DND-41 (cell line): Measurements from ENCODE around the gene CCDC174.

Source experiments
- EZH2 ChIP-seq: IDR thresholded peaks from 3 replicates; pipeline ENCODE4 v1.6.1; 2012; ENCODE audit warnings: borderline replicate concordance, low read depth, mild to moderate bottlenecking, moderate library complexity, low read length, inconsistent platforms; ENCODE audit not compliant: severe bottlenecking
- TF ChIP-seq, protein P1 (sequence below): IDR thresholded peaks from 2 replicates; pipeline ENCODE4 v1.5.1; 2012; ENCODE audit warnings: borderline replicate concordance, low read length, moderate library complexity, mild to moderate bottlenecking; ENCODE audit not compliant: poor library complexity, severe bottlenecking; ENCODE audit errors: extremely low read depth

DNA sequence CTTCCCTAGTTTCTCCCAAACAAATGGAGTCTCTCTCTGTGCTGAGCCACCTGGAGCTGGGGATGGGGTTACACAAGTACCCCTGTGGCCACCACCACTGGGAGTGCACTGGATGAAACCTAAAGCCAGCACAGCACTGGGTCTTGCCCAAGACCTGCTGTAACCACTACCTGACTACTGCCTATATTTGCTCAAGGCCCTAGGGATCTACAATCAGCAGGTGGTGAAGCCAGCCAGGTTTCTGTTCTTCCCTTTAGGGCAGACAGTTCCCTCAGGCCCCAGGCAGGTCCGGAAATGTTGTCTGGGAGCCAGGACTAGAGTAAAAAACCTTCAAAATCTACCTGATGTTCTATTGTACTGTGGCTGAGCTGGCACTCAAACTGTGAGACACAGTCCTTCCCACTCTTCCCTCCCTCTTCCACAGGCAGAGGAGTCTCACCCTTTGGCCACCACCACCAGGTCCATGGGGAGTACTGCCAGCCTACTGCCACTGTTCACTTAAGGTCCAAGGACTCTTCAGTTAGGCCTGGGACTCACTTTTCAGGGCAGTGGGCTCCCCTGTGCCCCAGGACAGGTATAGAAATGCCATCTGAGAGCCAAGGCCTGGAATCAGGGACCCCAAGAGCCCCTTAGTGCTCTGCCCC is 47.2 kb downstream of the CCDC174 start:
- TF ChIP-seq, protein P1, sequence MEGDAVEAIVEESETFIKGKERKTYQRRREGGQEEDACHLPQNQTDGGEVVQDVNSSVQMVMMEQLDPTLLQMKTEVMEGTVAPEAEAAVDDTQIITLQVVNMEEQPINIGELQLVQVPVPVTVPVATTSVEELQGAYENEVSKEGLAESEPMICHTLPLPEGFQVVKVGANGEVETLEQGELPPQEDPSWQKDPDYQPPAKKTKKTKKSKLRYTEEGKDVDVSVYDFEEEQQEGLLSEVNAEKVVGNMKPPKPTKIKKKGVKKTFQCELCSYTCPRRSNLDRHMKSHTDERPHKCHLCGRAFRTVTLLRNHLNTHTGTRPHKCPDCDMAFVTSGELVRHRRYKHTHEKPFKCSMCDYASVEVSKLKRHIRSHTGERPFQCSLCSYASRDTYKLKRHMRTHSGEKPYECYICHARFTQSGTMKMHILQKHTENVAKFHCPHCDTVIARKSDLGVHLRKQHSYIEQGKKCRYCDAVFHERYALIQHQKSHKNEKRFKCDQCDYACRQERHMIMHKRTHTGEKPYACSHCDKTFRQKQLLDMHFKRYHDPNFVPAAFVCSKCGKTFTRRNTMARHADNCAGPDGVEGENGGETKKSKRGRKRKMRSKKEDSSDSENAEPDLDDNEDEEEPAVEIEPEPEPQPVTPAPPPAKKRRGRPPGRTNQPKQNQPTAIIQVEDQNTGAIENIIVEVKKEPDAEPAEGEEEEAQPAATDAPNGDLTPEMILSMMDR: no peak
- no peak for TF ChIP-seq EZH2
